ENCODE measurements around the gene PRKG1. TPM values are rescaled to one million over a fixed set of nuclear protein-coding genes. Genes with fewer than 3 reads are reported as not detected.

Gene PRKG1
- total and polyA plus RNA-seq, 2 experiments from 2014 or later = 10.7 to 21.8 TPM

DNA sequence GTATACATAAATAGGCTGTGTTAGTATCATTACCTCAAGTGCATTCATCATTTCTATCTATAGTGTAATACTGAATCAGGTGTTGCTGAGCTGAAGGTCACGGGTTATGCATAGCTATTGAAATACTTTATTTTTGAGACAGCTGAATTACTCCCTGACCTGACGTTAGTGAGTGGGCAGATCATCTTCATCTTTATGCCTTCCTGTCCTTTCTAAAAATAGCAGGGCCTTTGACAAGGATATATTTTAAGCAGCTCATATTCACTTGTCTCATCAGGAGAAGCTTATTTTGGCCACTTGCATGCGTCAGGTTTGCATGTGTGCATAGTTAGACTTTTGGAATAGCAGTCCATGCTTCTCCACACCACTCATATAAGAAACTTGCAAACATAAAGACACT, 1176.2 kb downstream of the PRKG1 start:
- no peaks in the 10 kb centered on the region for H3K9me2 ChIP-seq (ENCODE audit: insufficient read depth)
- H3K27me3 ChIP-seq (replicated peaks; ENCODE audit: insufficient read depth) = no peaks in the 10 kb centered on the region
- TF ChIP-seq EZH2 (IDR thresholded peaks at IDR 0.05; ENCODE audit: insufficient read depth, poor library complexity, severe bottlenecking) (no peak), EZH2phosphoT487 (IDR thresholded peaks at IDR 0.05; ENCODE audit: insufficient read depth, low read depth) (no peak)
- no peak overlapping the region for H3K27ac ChIP-seq
- no peaks in the 10 kb centered on the region for H3F3A ChIP-seq (ENCODE audit: insufficient read depth)
- H3K36me3 ChIP-seq (ENCODE audit: low read depth) = no peaks in the 10 kb centered on the region
- H3K9ac ChIP-seq = no peak overlapping the region
- WGBS, 2 experiments (ENCODE audit: low coverage in 1 of 2, low lambda C conversion rate in 2 of 2, missing lambda C conversion rate in 2 of 2) = 91 to 92% methylated on average over 3 of the region's 3 CpGs
- no peak overlapping the region for H3K4me2 ChIP-seq (ENCODE audit: unreplicated experiment)
- no peak overlapping the region for H2AFZ ChIP-seq
- no peaks in the 10 kb centered on the region for H3K9me3 ChIP-seq (ENCODE audit: low read depth)
- no peak for DNase-seq
- in situ Hi-C loops (cut with MboI) = no loop called here
- H3K4me1 ChIP-seq (ENCODE audit: insufficient read depth) = no peaks in the 10 kb centered on the region
- no peaks in the 10 kb centered on the region for H4K20me1 ChIP-seq (ENCODE audit: insufficient read depth)
- no peak overlapping the region for H3K4me3 ChIP-seq
- H3K79me2 ChIP-seq (ENCODE audit: insufficient read depth) = no peaks in the 10 kb centered on the region

GRCh38 chr10:52252307-52252706, 1178.0 kb downstream of the PRKG1 start:
- Histone ChIP-seq H3F3A (ENCODE audit: insufficient read depth) (no peaks in the 10 kb centered on the region), H3K79me2 (ENCODE audit: insufficient read depth) (no peaks in the 10 kb centered on the region), H4K20me1 (ENCODE audit: insufficient read depth) (no peaks in the 10 kb centered on the region), H3K36me3 (ENCODE audit: low read depth) (no peaks in the 10 kb centered on the region), H3K9me3 (ENCODE audit: low read depth) (no peaks in the 10 kb centered on the region), H3K27me3 (replicated peaks; ENCODE audit: insufficient read depth) (no peaks in the 10 kb centered on the region), H3K27ac (no peak overlapping the region), H3K4me3 (no peak overlapping the region), H3K4me1 (ENCODE audit: insufficient read depth) (peaks cover 9% of the 10 kb centered on the region), H3K4me2 (ENCODE audit: unreplicated experiment) (no peak overlapping the region), H3K9me2 (ENCODE audit: insufficient read depth) (no peaks in the 10 kb centered on the region), H2AFZ (no peak overlapping the region), H3K9ac (no peak overlapping the region)
- no peak for DNase-seq
- TF ChIP-seq EZH2 (IDR thresholded peaks at IDR 0.05; ENCODE audit: insufficient read depth, poor library complexity, severe bottlenecking) (no peak), EZH2phosphoT487 (IDR thresholded peaks at IDR 0.05; ENCODE audit: insufficient read depth, low read depth) (no peak)
- 90 to 92% methylated on average over 3 of the region's 3 CpGs for WGBS, 2 experiments (ENCODE audit: low coverage in 1 of 2, low lambda C conversion rate in 2 of 2, missing lambda C conversion rate in 2 of 2)
- in situ Hi-C loops (cut with MboI) = no loop called here

GRCh38 chr10:52256832-52257691, 1182.8 kb downstream of the PRKG1 start:
- Histone ChIP-seq H4K20me1 (ENCODE audit: insufficient read depth) (no peaks in the 10 kb centered on the region), H3K36me3 (ENCODE audit: low read depth) (no peaks in the 10 kb centered on the region), H3K4me3 (no peak overlapping the region), H3K9me2 (ENCODE audit: insufficient read depth) (no peaks in the 10 kb centered on the region), H3K79me2 (ENCODE audit: insufficient read depth) (no peaks in the 10 kb centered on the region), H3K9me3 (ENCODE audit: low read depth) (no peaks in the 10 kb centered on the region), H3K27ac (no peak overlapping the region), H3K4me1 (ENCODE audit: insufficient read depth) (peaks cover 9% of the 10 kb centered on the region), H3K27me3 (replicated peaks; ENCODE audit: insufficient read depth) (no peaks in the 10 kb centered on the region), H2AFZ (no peak overlapping the region), H3K4me2 (ENCODE audit: unreplicated experiment) (no peak overlapping the region), H3F3A (ENCODE audit: insufficient read depth) (no peaks in the 10 kb centered on the region), H3K9ac (no peak overlapping the region)
- WGBS, 2 experiments (ENCODE audit: low coverage in 1 of 2, low lambda C conversion rate in 2 of 2, missing lambda C conversion rate in 2 of 2) = 89 to 94% methylated on average over 6 of the region's 6 CpGs
- peak; percentile 29 for DNase-seq
- TF ChIP-seq EZH2 (IDR thresholded peaks at IDR 0.05; ENCODE audit: insufficient read depth, poor library complexity, severe bottlenecking) = no peak
- no peak for TF ChIP-seq EZH2phosphoT487 (IDR thresholded peaks at IDR 0.05; ENCODE audit: insufficient read depth, low read depth)
- in situ Hi-C loops (cut with MboI) = no loop called here

GRCh38 chr10:52257692-52258075, 1183.4 kb downstream of the PRKG1 start:
- H3F3A ChIP-seq (ENCODE audit: insufficient read depth) = no peaks in the 10 kb centered on the region
- peaks cover 9% of the 10 kb centered on the region for H3K4me1 ChIP-seq (ENCODE audit: insufficient read depth)
- no peaks in the 10 kb centered on the region for H3K79me2 ChIP-seq (ENCODE audit: insufficient read depth)
- no peak overlapping the region for H3K27ac ChIP-seq
- no peak overlapping the region for H3K4me2 ChIP-seq (ENCODE audit: unreplicated experiment)
- no peaks in the 10 kb centered on the region for H3K27me3 ChIP-seq (replicated peaks; ENCODE audit: insufficient read depth)
- in situ Hi-C loops (cut with MboI) = no loop called here
- no peaks in the 10 kb centered on the region for H3K36me3 ChIP-seq (ENCODE audit: low read depth)
- H3K9me3 ChIP-seq (ENCODE audit: low read depth) = no peaks in the 10 kb centered on the region
- no peak overlapping the region for H3K9ac ChIP-seq
- no peak overlapping the region for H2AFZ ChIP-seq
- DNase-seq = no peak
- WGBS, 2 experiments (ENCODE audit: low coverage in 1 of 2, low lambda C conversion rate in 2 of 2, missing lambda C conversion rate in 2 of 2) = 91 to 95% methylated on average over 1 of the region's 1 CpG
- no peak overlapping the region for H3K4me3 ChIP-seq
- no peaks in the 10 kb centered on the region for H3K9me2 ChIP-seq (ENCODE audit: insufficient read depth)
- no peaks in the 10 kb centered on the region for H4K20me1 ChIP-seq (ENCODE audit: insufficient read depth)
- TF ChIP-seq EZH2phosphoT487 (IDR thresholded peaks at IDR 0.05; ENCODE audit: insufficient read depth, low read depth) (no peak), EZH2 (IDR thresholded peaks at IDR 0.05; ENCODE audit: insufficient read depth, poor library complexity, severe bottlenecking) (no peak)

Measured in GM23248 (cell line).